ENCODE data around the gene UPK1A. TPM values are rescaled to one million over a fixed set of nuclear protein-coding genes. Genes with fewer than 3 reads are reported as not detected.

UPK1A gene
- total and polyA plus RNA-seq, 2 donors (not counting 3 experiments of a cell fraction or from before 2014, with no cell fraction given): not detected

- Histone ChIP-seq H3K9ac (replicated peaks; ENCODE audit: extremely low read depth, insufficient read depth, low read length) (no peak overlapping the region), H3K9me3 (replicated peaks; ENCODE audit: control insufficient read depth, insufficient read depth, low read length) (no peaks in the 10 kb centered on the region), H3K4me3 (replicated peaks in 1 of 3; ENCODE audit: insufficient read depth in 1 of 3, low read depth in 1 of 3, low read length in 3 of 3) (no peak overlapping the region), H3K27me3 (ENCODE audit: control insufficient read depth in 2 of 2, insufficient read depth in 2 of 2, low read length in 2 of 2) (no peaks in the 10 kb centered on the region), H3K79me2 (ENCODE audit: control insufficient read depth, insufficient read depth, low read length) (no peaks in the 10 kb centered on the region), H3K27ac (ENCODE audit: insufficient read depth, low read depth, low read length) (no peak overlapping the region), H2AFZ (ENCODE audit: low read depth, low read length) (no peak overlapping the region), H3K36me3 (ENCODE audit: control insufficient read depth in 2 of 2, extremely low read depth in 1 of 2, insufficient read depth in 2 of 2, low read length in 2 of 2) (no peaks in the 10 kb centered on the region), H3K9me1 (replicated peaks; ENCODE audit: control insufficient read depth, extremely low read depth, insufficient read depth, low read length) (no peaks in the 10 kb centered on the region), H3K4me1 (ENCODE audit: control insufficient read depth, extremely low read depth, insufficient read depth, low read length) (peaks cover 11% of the 10 kb centered on the region), H4K20me1 (replicated peaks; ENCODE audit: control insufficient read depth, extremely low read depth, insufficient read depth, low read length) (no peaks in the 10 kb centered on the region), H3K4me2 (ENCODE audit: insufficient read depth, low read length) (no peak overlapping the region)
- ChIA-PET CTCF (interaction anchor here (1.4 to 2.2 kb wide), 3 partner anchors 11 to 18 kb away, joined by 4 to 11 read pairs (median 5); no protein-coding TSS in a partner anchor), POLR2A (no interaction called here)
- intact Hi-C loops (cut with micrococcal nuclease) (no loop called here), dilution Hi-C loops (cut with MboI; ENCODE audit: extremely low pct_ligation_motif_present, low sequenced_read_pairs) (no loop called here)
- TF ChIP-seq MYC (IDR thresholded peaks at IDR 0.05; ENCODE audit: low read depth, low read length): no peak
- TF ChIP-seq EZH2 (IDR thresholded peaks at IDR 0.05; ENCODE audit: borderline replicate concordance, low read depth, low read length, severe bottlenecking): no peak
- no peak for TF ChIP-seq JUN (IDR thresholded peaks at IDR 0.05; ENCODE audit: borderline replicate concordance, insufficient read depth, insufficient read length, low read depth)
- TF ChIP-seq GATA2 (IDR thresholded peaks at IDR 0.05; ENCODE audit: insufficient read depth, insufficient read length, low read depth, low read length): no peak
- no peak for TF ChIP-seq POLR2AphosphoS5 (IDR thresholded peaks at IDR 0.05; ENCODE audit: insufficient read depth, low read depth, low read length)
- TF ChIP-seq FOS (IDR thresholded peaks at IDR 0.05; ENCODE audit: borderline replicate concordance, insufficient read depth, low read length): no peak
- no peak for TF ChIP-seq POLR2A (IDR thresholded peaks at IDR 0.05; ENCODE audit: low read depth, low read length)
- TF ChIP-seq CTCF (IDR thresholded peaks at IDR 0.05; ENCODE audit: extremely low read depth in 1 of 2, insufficient read depth in 1 of 2, low read depth in 1 of 2, low read length in 2 of 2): no peak
- TF ChIP-seq MAX (IDR thresholded peaks at IDR 0.05; ENCODE audit: insufficient read depth, insufficient read length): no peak
- no TSS peak for BruUV-seq (replicated peaks)
- DNase-seq (ENCODE audit: low read depth, low spot score) (no peak), FAIRE-seq (no peak)
These were observed 46.5 kb downstream of the UPK1A start for GRCh38 chr19:35712567-35713505.
